IMR-90 (cell line): ENCODE results near the gene MON2. TPM values are rescaled to one million over a fixed set of nuclear protein-coding genes. Genes with fewer than 3 reads are reported as not detected.

ENCODE experiments used
- ATAC-seq: fragments of 200-7000 bp; cut with Tn5 transposase; 2 replicates; pipeline ENCODE4 v1.9.1; 2020; ENCODE audit warnings: low read depth, mild to moderate bottlenecking, moderate library complexity
- BruUV-seq: library from RNA; stranded (reverse); fragments of 400-500 nt; replicated peaks from 2 replicates; lab custom pipeline; 2021; lab: Mats Ljungman, UMichigan
- CTCF ChIA-PET: fragments of 300-600 bp; formaldehyde crosslinking; extraction: SDS; loops from one replicate; lab custom pipeline; 2021; ENCODE audit warnings: antibody characterized with exemption; lab: Yijun Ruan, JAX
- POLR2A ChIA-PET: fragments of 300-600 bp; sonication (Branson Sonifier 250); formaldehyde crosslinking; loops from one replicate; lab custom pipeline; 2022; ENCODE audit warnings: antibody characterized with exemption; ENCODE audit not compliant: unreplicated experiment; lab: Charles Lee
- DNase-seq: peaks from one replicate; pipeline ENCODE4 v3.0.0; 2013
- H2AFZ ChIP-seq: replicated peaks from 2 replicates; pipeline ENCODE3; 2013; ENCODE audit warnings: low read length, mild to moderate bottlenecking; ENCODE audit not compliant: poor library complexity
- H2AK5ac ChIP-seq: 2 replicates; pipeline ENCODE4 v1.6.1; 2013; ENCODE audit warnings: low read depth, low read length, inconsistent platforms
- H2AK9ac ChIP-seq: replicated peaks from 2 replicates; pipeline ENCODE3; 2013; ENCODE audit warnings: mild to moderate bottlenecking, low read depth, low read length, moderate library complexity; ENCODE audit not compliant: poor library complexity
- H2BK120ac ChIP-seq: 2 replicates; pipeline ENCODE4 v1.6.1; 2013; ENCODE audit warnings: low read depth, low read length, inconsistent platforms
- H2BK15ac ChIP-seq: 3 replicates; pipeline ENCODE4 v1.6.1; 2013; ENCODE audit warnings: low read depth, low read length, inconsistent platforms
- H2BK20ac ChIP-seq: 2 replicates; pipeline ENCODE4 v1.6.1; 2013; ENCODE audit warnings: low read depth, mild to moderate bottlenecking, inconsistent platforms, low read length, moderate library complexity
- H2BK5ac ChIP-seq: 2 replicates; pipeline ENCODE4 v1.6.1; 2013; ENCODE audit warnings: mild to moderate bottlenecking, low read depth, low read length, inconsistent platforms; ENCODE audit not compliant: poor library complexity, severe bottlenecking
- H3K14ac ChIP-seq: replicated peaks from 2 replicates; pipeline ENCODE4 v1.6.1; 2013; ENCODE audit warnings: low read depth, low read length, inconsistent platforms
- H3K18ac ChIP-seq: 2 replicates; pipeline ENCODE4 v1.6.1; 2013; ENCODE audit warnings: low read depth, low read length, control low read depth
- H3K23ac ChIP-seq: 2 replicates; pipeline ENCODE4 v1.6.1; 2013; ENCODE audit warnings: low read depth, low read length, inconsistent platforms
- H3K27ac ChIP-seq: 2 replicates; pipeline ENCODE4 v1.5.1; 2013; ENCODE audit warnings: mild to moderate bottlenecking, control low read depth, low read length; ENCODE audit not compliant: insufficient read depth
- H3K27me3 ChIP-seq: 2 replicates; pipeline ENCODE4 v1.6.1; 2013; ENCODE audit warnings: low read length; ENCODE audit not compliant: control insufficient read depth, insufficient read depth
- H3K36me3 ChIP-seq: 2 replicates; pipeline ENCODE4 v1.6.1; 2013; ENCODE audit warnings: low read length, mixed read lengths; ENCODE audit not compliant: control insufficient read depth, insufficient read depth
- H3K4ac ChIP-seq: 2 replicates; pipeline ENCODE4 v1.6.1; 2013; ENCODE audit warnings: low read depth, low read length, inconsistent platforms
- H3K4me1 ChIP-seq: 2 replicates; pipeline ENCODE4 v1.6.1; 2013; ENCODE audit warnings: low read length, mixed read lengths; ENCODE audit not compliant: control insufficient read depth, insufficient read depth
- H3K4me2 ChIP-seq: 2 replicates; pipeline ENCODE4 v1.6.1; 2013; ENCODE audit warnings: low read depth, mild to moderate bottlenecking, control low read depth, low read length, moderate library complexity
- H3K4me3 ChIP-seq: 2 replicates; pipeline ENCODE4 v1.5.1; 2013; ENCODE audit warnings: low read depth, mild to moderate bottlenecking, control low read depth, low read length, moderate library complexity; ENCODE audit not compliant: insufficient read depth
- H3K56ac ChIP-seq: 2 replicates; pipeline ENCODE4 v1.6.1; 2013; ENCODE audit warnings: low read length, inconsistent platforms; ENCODE audit not compliant: insufficient read depth; ENCODE audit errors: extremely low read depth
- H3K79me1 ChIP-seq, 2 experiments: 2 replicates each; pipeline ENCODE4 v1.6.1; 2013; ENCODE audit warnings: low read length in 2 of 2, inconsistent platforms in 1 of 2, low read depth in 1 of 2
- H3K9ac ChIP-seq: 2 replicates; pipeline ENCODE4 v1.6.1; 2013; ENCODE audit warnings: low read depth, low read length, control low read depth
- H3K9me1 ChIP-seq: 2 replicates; pipeline ENCODE4 v1.6.1; 2013; ENCODE audit warnings: low read length, inconsistent platforms; ENCODE audit not compliant: insufficient read depth
- H3K9me3 ChIP-seq: 2 replicates; pipeline ENCODE4 v1.6.1; 2013; ENCODE audit warnings: low read length; ENCODE audit not compliant: control insufficient read depth, insufficient read depth
- H4K20me1 ChIP-seq: 2 replicates; pipeline ENCODE4 v1.6.1; 2013; ENCODE audit warnings: low read length, inconsistent platforms; ENCODE audit not compliant: insufficient read depth
- H4K5ac ChIP-seq: 2 replicates; pipeline ENCODE4 v1.6.1; 2013; ENCODE audit warnings: mild to moderate bottlenecking, low read depth, low read length, control low read depth
- H4K8ac ChIP-seq, 2 experiments: 2 replicates each; pipeline ENCODE4 v1.6.1; 2013; ENCODE audit warnings: low read depth in 2 of 2, low read length in 2 of 2, control low read depth in 1 of 2, inconsistent platforms in 1 of 2
- H4K91ac ChIP-seq: 2 replicates; pipeline ENCODE4 v1.6.1; 2013; ENCODE audit warnings: low read depth, low read length, inconsistent platforms; ENCODE audit not compliant: insufficient read depth
- BHLHE40 ChIP-seq: fragments of 150-350 bp; IDR thresholded peaks from 2 replicates; pipeline ENCODE4 v1.6.1; 2016; ENCODE audit warnings: mild to moderate bottlenecking, low read depth, low read length
- FOS ChIP-seq: fragments of 150-350 bp; IDR thresholded peaks from 2 replicates; pipeline ENCODE4 v1.6.1; 2016; ENCODE audit warnings: low read depth, low read length
- MAFK ChIP-seq: IDR thresholded peaks from 2 replicates; pipeline ENCODE4 v1.6.1; 2012; ENCODE audit warnings: low read depth, low read length, improper control_type of control experiment
- MAZ ChIP-seq: IDR thresholded peaks from 2 replicates; pipeline ENCODE4 v1.6.1; 2012; ENCODE audit warnings: low read depth, mild to moderate bottlenecking, low read length, improper control_type of control experiment, moderate library complexity, borderline replicate concordance
- NFE2L2 ChIP-seq: fragments of 150-350 bp; IDR thresholded peaks from 2 replicates; pipeline ENCODE4 v1.6.1; 2016; ENCODE audit warnings: low read depth, mild to moderate bottlenecking, low read length
- POLR2A ChIP-seq: IDR thresholded peaks from 2 replicates; pipeline ENCODE4 v1.6.1; 2012; ENCODE audit warnings: mild to moderate bottlenecking, low read depth, low read length
- RAD21 ChIP-seq: IDR thresholded peaks from 2 replicates; pipeline ENCODE4 v1.6.1; 2012; ENCODE audit warnings: low read length, improper control_type of control experiment
- RCOR1 ChIP-seq: IDR thresholded peaks from 2 replicates; pipeline ENCODE4 v1.6.1; 2012; ENCODE audit warnings: mild to moderate bottlenecking, low read length, improper control_type of control experiment; ENCODE audit not compliant: insufficient replicate concordance
- SMC3 ChIP-seq: fragments of 150-350 bp; IDR thresholded peaks from 2 replicates; pipeline ENCODE4 v1.6.1; 2016; ENCODE audit warnings: low read depth, mild to moderate bottlenecking, antibody characterized with exemption, low read length, moderate library complexity
- WGBS, 2 experiments: methylation state at CpG; one replicate each; pipeline versions ENCODE4 v1.1.5 to v1.1.7; 2013; ENCODE audit warnings: missing lambda C conversion rate in 2 of 2; ENCODE audit not compliant: insufficient read length in 1 of 2; ENCODE audit errors: extremely low coverage in 2 of 2; 5-methylcytosine and 5-hydroxymethylcytosine counted together
- dilution Hi-C: fragments of 300-500 bp; cut with HindIII; formaldehyde crosslinking; loops from one replicate; pipeline ENCODE4 v1.14.3; 2018; ENCODE audit warnings: low sequenced_read_pairs; ENCODE audit not compliant: unreplicated experiment
- in situ Hi-C: fragments of 300-500 bp; cut with MboI; formaldehyde crosslinking; loops from 3 replicates; pipeline ENCODE4 v1.14.3; 2019; ENCODE audit warnings: low sequenced_read_pairs, inconsistent platforms, mixed read lengths
- intact Hi-C: fragments of 100-400 bp; cut with micrococcal nuclease; formaldehyde crosslinking; loops from 2 replicates; pipeline ENCODE4 v1.10.0; 2022
- polyA plus RNA-seq, 3 experiments: library from polyadenylated mRNA; depleted of rRNA; stranded (reverse); fragments of >200 nt; gene quantifications; 2 replicates each; pipeline ENCODE4 v1.2.3, GENCODE V29; 2012; ENCODE audit warnings: low replicate concordance in 1 of 3
- total RNA-seq: library from RNA; depleted of rRNA; stranded (reverse); fragments of >200 nt; gene quantifications from 2 replicates; pipeline ENCODE4 v1.2.3, GENCODE V29; 2012
- TF ChIP-seq, protein P1 (sequence below): fragments of 150-350 bp; IDR thresholded peaks from 2 replicates; pipeline ENCODE4 v1.6.1; 2016; ENCODE audit warnings: low read depth, mild to moderate bottlenecking, low read length, moderate library complexity, borderline replicate concordance
- TF ChIP-seq, protein P2 (sequence below): fragments of 150-350 bp; IDR thresholded peaks from 2 replicates; pipeline ENCODE4 v1.6.1; 2017; ENCODE audit warnings: mild to moderate bottlenecking, antibody characterized with exemption, low read length, low read depth

The MON2 gene
- total and polyA plus RNA-seq, 2 of the 4 experiments (the other 2 are of a cell fraction) = 13.2 to 39.3 TPM

DNA sequence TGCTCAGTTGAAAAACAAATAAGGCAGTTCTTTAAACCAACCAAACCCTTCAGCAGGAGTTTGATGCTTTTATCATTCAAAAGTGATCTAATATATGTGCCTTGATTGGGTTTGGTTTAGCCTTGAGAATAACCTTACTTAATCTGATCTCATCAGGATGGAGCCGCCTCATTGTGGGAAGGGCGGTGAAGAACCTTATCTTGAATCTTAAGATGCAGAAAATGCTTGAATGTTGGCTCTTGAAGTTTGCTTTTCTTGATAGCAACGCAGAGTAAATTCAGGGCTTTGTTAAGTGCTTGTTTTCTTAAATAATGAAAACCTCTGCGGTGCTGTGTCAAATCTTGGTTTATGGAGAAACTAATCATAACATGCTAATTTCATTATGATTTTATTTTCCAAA lies 138.2 kb downstream of the MON2 start:
- Histone ChIP-seq H3K23ac (peak overlapping the region; percentile 19), H4K8ac (no peak overlapping the region), H4K5ac (no peak overlapping the region; the same call in 1 of the 2 replicates), H3K56ac (peak overlapping the region; percentile 66; the same call in 1 of the 2 replicates), H4K91ac (no peak overlapping the region), H2BK5ac (peak overlapping the region; percentile 98), H2BK15ac (no peak overlapping the region), H2BK120ac (no peak overlapping the region), H3K14ac (peak overlapping the region; percentile 56; the same call in 1 of the 2 replicates), H3K4me1 (no peaks in the 10 kb centered on the region; the same call in 1 of the 2 replicates), H2AK5ac (no peak overlapping the region), H3K9me1 (no peaks in the 10 kb centered on the region), H3K27ac (peak overlapping the region; percentile 31; the same call in 1 of the 2 replicates), H3K4ac (0 out of 2 replicates have a peak overlapping the region, but pooled peaks have one; percentile 3), H3K4me2 (peak overlapping the region; percentile 97), H2BK20ac (no peak overlapping the region), H2AK9ac (no peak overlapping the region), H3K36me3 (no peaks in the 10 kb centered on the region), H3K27me3 (no peaks in the 10 kb centered on the region), H3K18ac (peak overlapping the region; percentile 28; the same call in 1 of the 2 replicates), H3K9me3 (no peaks in the 10 kb centered on the region), H2AFZ (no peak overlapping the region), H3K4me3 (peak overlapping the region; percentile 97), H3K79me1 (peaks cover 7 to 24% of the 10 kb centered on the region in 2 experiments; a peak in 3 of 4 replicates), H3K9ac (peak overlapping the region; percentile 95), H4K20me1 (peaks cover 12% of the 10 kb centered on the region; the same call in 1 of the 2 replicates)
- ATAC-seq (no peak), DNase-seq (peak; percentile 35)
- ChIA-PET POLR2A (no interaction called here), CTCF (interaction anchor here (1.3 kb wide), 1 partner anchor 10 kb away, joined by 4 read pairs; no protein-coding TSS in a partner anchor)
- intact Hi-C loops (loop anchor here (1.0 to 10.0 kb wide), 4 partner anchors 153 to 460 kb away; no protein-coding TSS in a partner anchor), in situ Hi-C loops (no loop called here), dilution Hi-C loops (no loop called here)
- BruUV-seq = no TSS peak
- TF ChIP-seq FOS (no peak), NFE2L2 (no peak), BHLHE40 (no peak), SMC3 (no peak), MAFK (no peak), POLR2A (no peak), RAD21 (no peak), MAZ (no peak), RCOR1 (no peak)
- TF ChIP-seq, protein P1, sequence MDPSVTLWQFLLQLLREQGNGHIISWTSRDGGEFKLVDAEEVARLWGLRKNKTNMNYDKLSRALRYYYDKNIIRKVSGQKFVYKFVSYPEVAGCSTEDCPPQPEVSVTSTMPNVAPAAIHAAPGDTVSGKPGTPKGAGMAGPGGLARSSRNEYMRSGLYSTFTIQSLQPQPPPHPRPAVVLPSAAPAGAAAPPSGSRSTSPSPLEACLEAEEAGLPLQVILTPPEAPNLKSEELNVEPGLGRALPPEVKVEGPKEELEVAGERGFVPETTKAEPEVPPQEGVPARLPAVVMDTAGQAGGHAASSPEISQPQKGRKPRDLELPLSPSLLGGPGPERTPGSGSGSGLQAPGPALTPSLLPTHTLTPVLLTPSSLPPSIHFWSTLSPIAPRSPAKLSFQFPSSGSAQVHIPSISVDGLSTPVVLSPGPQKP = no peak
- TF ChIP-seq, protein P2, sequence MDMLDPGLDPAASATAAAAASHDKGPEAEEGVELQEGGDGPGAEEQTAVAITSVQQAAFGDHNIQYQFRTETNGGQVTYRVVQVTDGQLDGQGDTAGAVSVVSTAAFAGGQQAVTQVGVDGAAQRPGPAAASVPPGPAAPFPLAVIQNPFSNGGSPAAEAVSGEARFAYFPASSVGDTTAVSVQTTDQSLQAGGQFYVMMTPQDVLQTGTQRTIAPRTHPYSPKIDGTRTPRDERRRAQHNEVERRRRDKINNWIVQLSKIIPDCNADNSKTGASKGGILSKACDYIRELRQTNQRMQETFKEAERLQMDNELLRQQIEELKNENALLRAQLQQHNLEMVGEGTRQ = no peak
- WGBS, 2 experiments = no CpG with 5 or more reads among the region's 4 CpGs
